HCT116 (cell line): Measurements from ENCODE around the gene THAP11.

Experiments
- POLR2A ChIP-seq: IDR thresholded peaks from 2 replicates; pipeline ENCODE4 v1.7.0; 2011; ENCODE audit warnings: borderline replicate concordance; ENCODE audit not compliant: insufficient read depth, insufficient read length; ENCODE audit errors: extremely low read depth
- SIN3A ChIP-seq: IDR thresholded peaks from 2 replicates; pipeline ENCODE4 v1.6.1; 2012; ENCODE audit warnings: low read depth

GRCh38 chr16:67846063-67846319, 3.9 kb downstream of the THAP11 start:
- TF ChIP-seq POLR2A: no peak
- no peak for TF ChIP-seq SIN3A
